GM12878 (cell line): ENCODE data around the gene PKP3. TPM values are rescaled to one million over a fixed set of nuclear protein-coding genes. Genes with fewer than 3 reads are reported as not detected.

Experiments
- ATAC-seq: fragments of 200-7000 bp; cut with Tn5 transposase; 3 replicates; pipeline ENCODE4 v1.9.1; 2020; ENCODE audit warnings: mild to moderate bottlenecking, moderate library complexity
- BruUV-seq: library from RNA; stranded (reverse); fragments of 400-500 nt; replicated peaks from 2 replicates; lab custom pipeline; 2021; lab: Mats Ljungman, UMichigan
- CTCF ChIA-PET: fragments of 300-600 bp; sonication (Branson Sonifier 250); formaldehyde crosslinking; extraction: SDS; loops from one replicate; lab custom pipeline; 2021; ENCODE audit warnings: inconsistent platforms; lab: Yijun Ruan, JAX
- POLR2A ChIA-PET: fragments of 350-600 bp; formaldehyde crosslinking; extraction: SDS; loops from one replicate; lab custom pipeline; 2021; ENCODE audit warnings: inconsistent platforms; lab: Charles Lee
- RAD21 ChIA-PET: fragments of 300-600 bp; sonication (Branson Sonifier 250); formaldehyde crosslinking; loops from one replicate; lab custom pipeline; 2023; ENCODE audit warnings: antibody characterized with exemption; ENCODE audit not compliant: unreplicated experiment; lab: Charles Lee
- SMC1A ChIA-PET: fragments of 300-600 bp; sonication (Branson Sonifier 250); formaldehyde crosslinking; loops from one replicate; lab custom pipeline; 2023; ENCODE audit not compliant: unreplicated experiment, uncharacterized antibody; lab: Charles Lee
- DNase-seq: peaks from one replicate; pipeline ENCODE4 v3.0.0-alpha.2; 2011; ENCODE audit warnings: low read depth, low spot score
- FAIRE-seq: peaks from 3 replicates; lab custom pipeline; 2011; peaks lifted over from hg19 to GRCh38; lab: Jason Lieb, UNC
- H2AFZ ChIP-seq: 2 replicates; pipeline ENCODE4 v1.6.0; 2011; ENCODE audit warnings: low read depth, low read length, control low read depth; ENCODE audit not compliant: control insufficient read depth
- H3K27ac ChIP-seq: 2 replicates; pipeline ENCODE4 v1.5.1; 2011; ENCODE audit warnings: control low read depth; ENCODE audit not compliant: control insufficient read depth, insufficient read depth
- H3K27me3 ChIP-seq, 2 experiments: replicated peaks in 1 of 2; 2 replicates each; pipeline versions ENCODE4 v1.6.0 to v1.6.1; 2011; ENCODE audit warnings: low read length in 1 of 2; ENCODE audit not compliant: control insufficient read depth in 2 of 2, insufficient read depth in 2 of 2
- H3K36me3 ChIP-seq, 2 experiments: 2 replicates each; pipeline ENCODE4 v1.5.1; 2011; ENCODE audit warnings: low read length in 1 of 2; ENCODE audit not compliant: control insufficient read depth in 2 of 2, insufficient read depth in 2 of 2
- H3K4me1 ChIP-seq: 2 replicates; pipeline ENCODE4 v1.6.1; 2011; ENCODE audit warnings: mild to moderate bottlenecking, low read length, moderate library complexity, mixed read lengths; ENCODE audit not compliant: control insufficient read depth, insufficient read depth
- H3K4me2 ChIP-seq: 2 replicates; pipeline ENCODE4 v1.6.0; 2011; ENCODE audit warnings: control low read depth; ENCODE audit not compliant: control insufficient read depth, insufficient read depth
- H3K4me3 ChIP-seq: fragments of 200-600 bp; sonication (generic); 2 replicates; pipeline ENCODE4 v1.5.1; 2016
- H3K79me2 ChIP-seq: 2 replicates; pipeline ENCODE4 v1.6.0; 2011; ENCODE audit warnings: low read length; ENCODE audit not compliant: control insufficient read depth, insufficient read depth
- H3K9ac ChIP-seq: 2 replicates; pipeline ENCODE4 v1.8.0; 2011; ENCODE audit warnings: low read length, control low read depth, mixed read lengths; ENCODE audit not compliant: control insufficient read depth, insufficient read depth
- H3K9me3 ChIP-seq: replicated peaks from 3 replicates; pipeline ENCODE4 v1.5.1; 2011; ENCODE audit warnings: mild to moderate bottlenecking, low read length; ENCODE audit not compliant: control insufficient read depth, insufficient read depth
- H4K20me1 ChIP-seq: 2 replicates; pipeline ENCODE4 v1.6.0; 2011; ENCODE audit not compliant: control insufficient read depth, insufficient read depth
- E2F4 ChIP-seq: IDR thresholded peaks from 2 replicates; pipeline ENCODE4 v1.6.1; 2012; ENCODE audit warnings: low read depth, low read length, improper control_type of control experiment
- E4F1 ChIP-seq: fragments of 450-650 bp; IDR thresholded peaks from 2 replicates; pipeline ENCODE4 v1.6.1; 2018; ENCODE audit warnings: borderline replicate concordance, mild to moderate bottlenecking; ENCODE audit not compliant: partially characterized antibody
- HSF1 ChIP-seq: fragments of 150-350 bp; IDR thresholded peaks from 2 replicates; pipeline ENCODE4 v1.6.1; 2014; ENCODE audit warnings: mild to moderate bottlenecking, low read depth, low read length
- KLF5 ChIP-seq: fragments of 450-650 bp; IDR thresholded peaks from 2 replicates; pipeline ENCODE4 v1.6.1; 2014; ENCODE audit warnings: mild to moderate bottlenecking; ENCODE audit not compliant: partially characterized antibody
- WGBS: methylation state at CpG from one replicate; pipeline ENCODE4 v1.1.6; 2016; ENCODE audit warnings: low lambda C conversion rate; ENCODE audit not compliant: insufficient replicate concordance, insufficient coverage; ENCODE audit errors: missing lambda C conversion rate; 5-methylcytosine and 5-hydroxymethylcytosine counted together
- in situ Hi-C: fragments of 300-500 bp; cut with MboI; formaldehyde crosslinking; loops from 9 replicates; pipeline ENCODE4 v1.14.3; 2018; ENCODE audit warnings: mixed read lengths
- intact Hi-C: fragments of 100-400 bp; cut with micrococcal nuclease; formaldehyde crosslinking; loops from one replicate; pipeline ENCODE4 v1.14.2; 2022; ENCODE audit not compliant: unreplicated experiment
- polyA plus RNA-seq, 11 experiments: library from polyadenylated mRNA; depleted of rRNA in 4 of 11; unstranded in 6 of 11; stranded (reverse) in 5 of 11; fragments of >200 nt; fragmentation: Nextera tagmentation in 4 of 11; fragmentation: Illumina TruSeq in 1 of 11; extraction: Ambion mirVana in 4 of 11; extraction: Trizol in 1 of 11; gene quantifications; 1 replicate in 1 of 11; 2 replicates in 10 of 11; pipeline versions ENCODE4 v1.2.1 to v1.2.3, GENCODE V29; 2011 to 2016; ENCODE audit warnings: inconsistent platforms in 2 of 11, missing spikeins in 2 of 11, low read depth in 1 of 11
- total RNA-seq, 4 experiments: library from RNA; depleted of rRNA in 3 of 4; stranded (reverse); fragments of >200 nt in 3 of 4; fragmentation: Illumina TruSeq in 1 of 4; extraction: Trizol in 1 of 4; gene quantifications; 2 replicates each; pipeline versions ENCODE4 v1.2.1 to v1.2.3, GENCODE V29; 2013 to 2021

Gene PKP3
- total and polyA plus RNA-seq, 10 of the 15 experiments (the other 5 are each of a cell fraction or from before 2014, with no cell fraction given): 0.45 to 0.90 TPM; not detected in 8

- no peak overlapping the region for H3K4me3 ChIP-seq
- no peaks in the 10 kb centered on the region for H3K9me3 ChIP-seq
- ATAC-seq (peak; percentile 28; the same call in 1 of the 3 replicates), FAIRE-seq (no peak)
- SMC1A ChIA-PET: no interaction called here
- in situ Hi-C loops (no loop called here), intact Hi-C loops (no loop called here)
- H3K4me2 ChIP-seq: no peak overlapping the region
- H2AFZ ChIP-seq: no peak overlapping the region
- CTCF ChIA-PET: no interaction called here
- H3K9ac ChIP-seq: no peak overlapping the region
- no peaks in the 10 kb centered on the region for H3K4me1 ChIP-seq
- 44% methylated on average over 11 of the region's 11 CpGs for WGBS
- H4K20me1 ChIP-seq: no peaks in the 10 kb centered on the region
- RAD21 ChIA-PET: no interaction called here
- no peaks in the 10 kb centered on the region for H3K79me2 ChIP-seq
- H3K27ac ChIP-seq: no peak overlapping the region
- POLR2A ChIA-PET: no interaction called here
- TF ChIP-seq E2F4 (no peak), HSF1 (no peak), KLF5 (no peak), E4F1 (no peak)
- TF ChIP-seq, all 136 proteins: peak for 0
- no peaks in the 10 kb centered on the region for H3K27me3 ChIP-seq
- no peak for DNase-seq
- no TSS peak for BruUV-seq
- H3K36me3 ChIP-seq: no peaks in the 10 kb centered on the region
Observed at GRCh38 chr11:377883-378500, 16.0 kb upstream of the PKP3 start.
